Esophagus squamous epithelium (tissue), 5 donors: Measurements from ENCODE around the gene KIF26B. TPM values are rescaled to one million over a fixed set of nuclear protein-coding genes. Genes with fewer than 3 reads are reported as not detected.

Experiments
- DNase-seq: peaks from one replicate; lab custom pipeline; 2025; lab: John Stamatoyannopoulos, UW
- H3K27ac ChIP-seq, 4 donors: fragments of 200-600 bp; sonication (generic); one replicate each; pipeline ENCODE4 v1.5.1; 2016 to 2019; ENCODE audit warnings: mild to moderate bottlenecking in 1 of 4
- H3K27me3 ChIP-seq, 4 donors: fragments of 200-600 bp; sonication (generic); 1 replicate in 3 of 4; 2 replicates in 1 of 4; pipeline versions ENCODE4 v1.5.1 to v1.6.0; 2017 to 2021; ENCODE audit warnings: antibody characterized with exemption in 1 of 4
- H3K36me3 ChIP-seq, 3 donors: fragments of 200-600 bp; sonication (generic); one replicate each; pipeline ENCODE4 v1.5.1; 2016 to 2019
- H3K4me1 ChIP-seq, 3 donors: fragments of 200-600 bp; sonication (generic); one replicate each; pipeline ENCODE4 v1.5.1; 2017 to 2019
- H3K4me3 ChIP-seq, 4 donors: fragments of 200-600 bp; sonication (generic); 1 replicate in 3 of 4; 2 replicates in 1 of 4; pipeline ENCODE4 v1.5.1; 2016 to 2019; ENCODE audit warnings: mild to moderate bottlenecking in 2 of 4, moderate library complexity in 1 of 4
- H3K9me3 ChIP-seq, 3 donors: fragments of 200-600 bp; sonication (generic); one replicate each; pipeline ENCODE4 v1.5.1; 2016 to 2019
- CTCF ChIP-seq, 6 experiments: fragments of 450-650 bp in 4 of 6; fragments of 200-600 bp in 2 of 6; sonication (generic) in 2 of 6; IDR thresholded peaks; one replicate each; pipeline ENCODE4 v1.5.1; 2016 to 2019; ENCODE audit warnings: antibody characterized with exemption in 6 of 6, mild to moderate bottlenecking in 4 of 6, moderate library complexity in 4 of 6
- POLR2A ChIP-seq, 4 donors: fragments of 450-650 bp; IDR thresholded peaks; one replicate each; pipeline ENCODE4 v1.6.1; 2017; ENCODE audit warnings: antibody characterized with exemption in 4 of 4, mild to moderate bottlenecking in 4 of 4, moderate library complexity in 3 of 4
- WGBS, 2 donors: methylation state at CpG; one replicate each; pipeline ENCODE4 v1.1.5; 2018; 5-methylcytosine and 5-hydroxymethylcytosine counted together
- intact Hi-C: fragments of 100-400 bp; cut with DNase I; formaldehyde crosslinking; loops from one replicate; pipeline ENCODE4 v1.15.0; 2022
- total RNA-seq, 4 donors: library from RNA; depleted of rRNA; stranded (reverse); fragments of >200 nt; gene quantifications; one replicate each; pipeline ENCODE4 v1.1.0, GENCODE V29; 2016
- donor health status: DM: yes; HTN: yes; CAD: no.

The KIF26B gene
- total RNA-seq, 4 donors from 2014 or later: 0.23 to 2.7 (median 1.0) TPM

DNA sequence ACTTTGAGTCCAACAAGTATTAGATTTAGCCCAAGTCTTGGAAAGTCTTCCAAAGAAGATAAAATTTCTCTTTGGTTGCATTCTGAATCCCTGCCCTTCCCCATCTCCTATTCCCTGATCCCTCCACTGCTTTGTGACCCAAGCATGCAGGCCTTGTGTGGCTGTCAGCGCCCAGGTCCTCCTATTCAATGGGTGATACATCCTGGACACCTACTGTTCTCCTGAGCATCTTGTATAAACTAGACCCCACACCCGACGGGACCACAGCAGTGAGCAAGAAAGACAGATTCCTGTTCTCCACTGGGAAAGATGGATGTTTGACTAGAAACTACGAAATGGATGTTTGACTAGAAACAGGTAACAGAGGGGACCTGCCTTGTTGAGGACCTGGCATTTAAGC, 136.6 kb downstream of the KIF26B start:
- intact Hi-C loops: no loop called here
- H3K36me3 ChIP-seq: no peaks in the 10 kb centered on the region
- no peaks in the 10 kb centered on the region for H3K4me1 ChIP-seq
- no peak for TF ChIP-seq POLR2A (IDR thresholded peaks at IDR 0.05)
- no peak for TF ChIP-seq CTCF (IDR thresholded peaks at IDR 0.05)
- H3K4me3 ChIP-seq: no peak overlapping the region
- no peaks in the 10 kb centered on the region for H3K27me3 ChIP-seq
- no peak overlapping the region for H3K27ac ChIP-seq
- DNase-seq: no peak
- no peaks in the 10 kb centered on the region for H3K9me3 ChIP-seq
- WGBS, 2 donors: 46 to 52% methylated on average over 3 to 4 of the region's 4 CpGs

DNA sequence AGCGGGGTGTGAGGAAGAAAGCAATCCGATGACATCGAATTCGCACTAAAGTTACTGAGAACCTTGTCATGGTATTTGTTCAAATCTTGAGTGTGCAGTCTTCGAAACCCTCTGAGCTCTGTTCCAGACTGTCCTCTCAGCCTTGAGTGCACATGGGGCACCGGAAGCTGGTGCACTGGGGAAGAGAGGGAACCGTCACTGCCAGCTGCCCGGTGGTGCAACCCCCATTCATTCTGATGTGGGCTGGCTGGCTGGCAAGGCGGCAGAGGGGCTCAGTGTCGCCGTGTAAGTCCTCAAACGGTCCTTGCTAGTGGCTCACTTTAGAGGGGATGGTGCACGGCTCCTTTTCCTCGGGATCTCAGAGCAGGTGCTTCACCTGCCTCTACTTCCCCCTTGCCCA, 137.4 kb downstream of the KIF26B start:
- no peaks in the 10 kb centered on the region for H3K36me3 ChIP-seq
- H3K27me3 ChIP-seq: no peaks in the 10 kb centered on the region
- DNase-seq: no peak
- 85% methylated on average over 9 to 11 of the region's 14 CpGs for WGBS, 2 donors
- H3K9me3 ChIP-seq: no peaks in the 10 kb centered on the region
- TF ChIP-seq POLR2A (IDR thresholded peaks at IDR 0.05) (no peak), CTCF (IDR thresholded peaks at IDR 0.05) (no peak)
- H3K4me1 ChIP-seq: no peaks in the 10 kb centered on the region
- H3K27ac ChIP-seq: no peak overlapping the region
- intact Hi-C loops: no loop called here
- H3K4me3 ChIP-seq: no peak overlapping the region

DNA sequence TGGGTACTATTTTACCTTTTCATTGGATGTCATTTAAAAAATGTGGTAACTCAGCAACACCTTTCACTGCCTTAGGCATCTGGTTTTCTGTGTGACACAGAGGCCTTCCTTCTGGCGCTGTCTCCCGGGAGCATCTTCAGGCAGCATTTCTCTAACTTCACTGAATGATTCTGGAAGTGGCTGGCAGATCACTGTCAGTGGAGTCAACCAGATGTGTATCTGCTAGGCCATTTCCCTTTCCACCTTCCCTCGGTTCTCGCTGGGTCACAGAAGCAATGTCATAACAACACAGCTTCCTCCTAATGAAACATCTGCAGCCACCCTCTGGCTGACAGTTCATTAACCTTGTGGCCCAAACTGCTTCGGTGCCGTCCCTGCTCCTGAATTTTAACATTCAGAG, 137.8 kb downstream of the KIF26B start:
- no peaks in the 10 kb centered on the region for H3K4me1 ChIP-seq
- no peak overlapping the region for H3K27ac ChIP-seq
- no peak overlapping the region for H3K4me3 ChIP-seq
- 66 to 72% methylated on average over 6 of the region's 6 CpGs for WGBS, 2 donors
- intact Hi-C loops: no loop called here
- H3K27me3 ChIP-seq: no peaks in the 10 kb centered on the region
- no peaks in the 10 kb centered on the region for H3K36me3 ChIP-seq
- no peak for TF ChIP-seq CTCF (IDR thresholded peaks at IDR 0.05)
- no peak for TF ChIP-seq POLR2A (IDR thresholded peaks at IDR 0.05)
- DNase-seq: no peak
- no peaks in the 10 kb centered on the region for H3K9me3 ChIP-seq

DNA sequence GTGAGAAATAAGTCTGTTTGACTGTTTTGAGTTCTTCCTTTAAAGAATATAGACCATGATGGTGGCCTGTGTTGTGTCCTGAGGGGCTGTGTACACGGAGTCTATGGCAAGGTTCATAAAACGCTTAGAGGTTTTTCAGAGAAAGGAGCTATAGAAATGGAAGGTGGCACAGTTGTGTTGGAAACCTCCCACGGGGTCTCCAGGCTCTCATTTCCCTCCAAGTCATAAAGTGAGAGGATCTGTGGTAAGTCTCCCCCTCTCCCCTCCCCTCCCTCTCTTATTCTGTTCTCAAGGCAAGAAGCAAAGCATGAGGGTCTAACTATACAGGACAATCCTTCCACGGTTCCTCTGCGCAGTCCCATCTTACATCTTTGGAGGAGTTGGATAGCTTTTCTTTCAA, 139.2 kb downstream of the KIF26B start:
- H3K4me3 ChIP-seq: no peak overlapping the region
- no peaks in the 10 kb centered on the region for H3K4me1 ChIP-seq
- no peaks in the 10 kb centered on the region for H3K27me3 ChIP-seq
- DNase-seq: no peak
- intact Hi-C loops: no loop called here
- H3K9me3 ChIP-seq: no peaks in the 10 kb centered on the region
- TF ChIP-seq CTCF (IDR thresholded peaks at IDR 0.05) (no peak), POLR2A (IDR thresholded peaks at IDR 0.05) (no peak)
- no peak overlapping the region for H3K27ac ChIP-seq
- no peaks in the 10 kb centered on the region for H3K36me3 ChIP-seq
- 84 to 87% methylated on average over 5 of the region's 5 CpGs for WGBS, 2 donors

DNA sequence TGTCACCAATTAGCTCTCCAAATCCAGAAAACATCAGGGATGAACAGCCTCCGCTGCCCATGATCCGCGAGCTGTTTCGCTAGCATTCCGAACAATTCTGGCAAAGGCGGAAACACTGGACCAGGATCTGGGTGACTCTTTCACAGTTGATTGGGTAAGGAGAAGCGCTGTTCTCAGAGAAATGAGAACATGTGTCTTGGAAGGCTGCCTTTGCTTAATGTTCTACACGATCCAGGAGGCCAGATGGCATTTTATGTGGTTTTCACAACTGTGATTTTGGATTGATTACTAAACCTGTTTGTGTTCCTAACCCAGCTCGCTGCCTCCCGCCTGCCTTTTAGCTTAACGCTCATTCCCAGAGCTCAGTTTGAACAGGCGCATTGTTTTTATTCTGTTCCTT, 144.0 kb downstream of the KIF26B start:
- Histone ChIP-seq H3K27ac (no peak overlapping the region), H3K4me1 (peaks cover 0 to 9% (median 0%) of the 10 kb centered on the region in 3 donors), H3K4me3 (no peak overlapping the region), H3K36me3 (no peaks in the 10 kb centered on the region), H3K9me3 (no peaks in the 10 kb centered on the region), H3K27me3 (no peaks in the 10 kb centered on the region)
- TF ChIP-seq CTCF (IDR thresholded peaks at IDR 0.05) (no peak), POLR2A (IDR thresholded peaks at IDR 0.05) (no peak)
- no peak for DNase-seq
- 82% methylated on average over 12 of the region's 12 CpGs for WGBS, 2 donors
- intact Hi-C loops: no loop called here
